GOT3 (cell line): Measurements from ENCODE around the gene ZMYND19.
"Not testable (repeated sequence)": the region's sequence is repeated elsewhere in the genome, so short reads cannot be mapped to it uniquely, and the experiment has no call there.

Experiments used
- DNase-seq: peaks from one replicate; lab custom pipeline; 2025; ENCODE audit warnings: mixed read lengths; lab: John Stamatoyannopoulos, UW

ZMYND19 gene

DNA sequence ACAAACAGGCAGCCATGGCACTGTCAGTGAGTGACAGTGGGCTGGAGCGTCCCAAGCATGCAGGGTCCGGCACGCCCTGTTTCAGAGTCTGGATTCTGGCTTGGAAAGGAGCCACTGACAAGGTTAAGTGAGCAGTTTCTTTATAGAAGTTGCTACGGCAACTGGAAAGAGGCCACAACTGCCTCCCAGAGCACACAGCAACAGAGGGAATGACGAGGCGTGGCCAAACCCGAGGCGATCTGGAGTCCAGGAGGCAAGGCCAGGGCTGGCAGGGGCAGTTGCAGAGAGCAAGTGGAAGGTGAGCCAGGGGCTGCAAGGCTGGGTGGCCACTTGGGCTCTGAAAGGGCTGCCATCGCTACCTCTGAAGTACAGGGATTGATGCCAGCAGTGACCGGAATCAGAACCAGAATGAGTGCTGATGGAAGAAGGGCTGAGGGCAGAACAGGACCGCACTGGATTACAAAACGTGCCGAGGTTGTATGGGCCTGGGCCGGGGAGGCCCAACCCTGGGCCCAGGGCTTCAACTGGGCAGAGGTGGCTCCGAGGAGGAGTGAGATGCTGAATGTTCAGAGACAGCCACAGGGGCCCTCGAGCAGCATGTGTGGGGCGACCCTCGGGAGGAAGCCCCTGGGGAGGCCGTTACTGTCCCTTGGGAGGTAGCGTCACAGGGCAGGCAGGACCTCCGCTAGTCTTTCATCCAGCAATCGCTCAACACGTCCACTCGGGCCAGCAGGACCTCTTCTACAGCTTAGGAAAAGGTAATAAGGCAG is 34.1 kb downstream of the ZMYND19 start:
- DNase-seq = no peak

DNA sequence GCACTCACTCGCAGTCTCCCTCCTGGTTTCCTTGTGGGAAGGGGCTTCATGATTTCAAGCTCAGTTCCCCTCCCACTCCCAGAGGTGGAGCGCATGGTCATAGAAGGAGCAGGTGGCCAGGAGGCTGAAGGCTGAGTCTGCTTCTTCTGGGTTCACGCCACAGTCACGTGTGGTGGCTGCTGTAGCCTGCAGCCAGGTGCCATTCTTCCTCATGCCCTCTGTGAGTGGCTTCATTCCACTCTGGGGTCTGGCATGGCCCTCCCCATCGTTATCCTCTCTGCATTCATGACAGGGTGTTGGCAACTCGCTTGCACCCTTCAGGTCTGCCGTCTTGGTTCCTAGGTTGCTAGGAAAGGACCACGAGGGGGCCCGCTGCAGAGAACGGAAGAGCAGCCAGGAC is 35.1 kb downstream of the ZMYND19 start:
- DNase-seq = no peak

DNA sequence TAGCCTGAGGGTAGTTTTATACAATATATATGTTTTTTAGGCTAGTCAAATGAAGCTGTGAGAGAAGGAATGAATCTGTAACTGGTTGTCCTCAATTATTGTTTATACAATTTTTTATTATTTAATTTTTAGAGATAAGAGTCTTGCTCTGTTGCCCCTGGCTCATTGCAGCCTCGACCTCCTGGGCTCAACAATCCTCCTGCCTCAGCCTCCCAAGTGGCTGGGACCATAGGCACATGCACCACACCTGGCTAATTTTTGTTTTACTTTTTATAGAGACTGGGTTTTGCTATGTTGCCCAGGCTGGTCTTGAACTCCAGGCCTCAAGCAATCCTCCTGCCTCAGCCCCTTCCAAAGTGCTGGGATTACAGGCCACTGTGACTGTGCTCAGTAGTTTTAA is 36.0 kb downstream of the ZMYND19 start:
- DNase-seq = no peak

DNA sequence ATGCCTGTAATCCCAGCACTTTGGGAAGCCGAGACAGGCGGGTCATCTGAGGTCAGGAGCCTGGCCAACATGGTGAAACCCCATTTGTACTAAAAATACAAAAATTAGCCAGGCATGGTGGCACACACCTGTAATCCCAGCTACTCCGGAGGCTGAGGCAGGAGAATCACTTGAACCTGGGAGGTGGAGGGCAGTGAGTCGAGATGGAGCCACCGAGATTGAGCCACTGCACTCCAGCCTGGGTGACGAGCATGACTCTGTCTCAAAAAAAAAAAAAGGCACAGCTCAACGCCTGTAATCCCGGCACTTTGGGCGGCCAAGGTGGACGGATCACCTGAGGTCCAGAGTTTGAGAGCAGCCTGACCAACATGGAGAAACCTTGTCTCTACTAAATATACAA is 36.7 kb downstream of the ZMYND19 start:
- DNase-seq = not testable (repeated sequence)

DNA sequence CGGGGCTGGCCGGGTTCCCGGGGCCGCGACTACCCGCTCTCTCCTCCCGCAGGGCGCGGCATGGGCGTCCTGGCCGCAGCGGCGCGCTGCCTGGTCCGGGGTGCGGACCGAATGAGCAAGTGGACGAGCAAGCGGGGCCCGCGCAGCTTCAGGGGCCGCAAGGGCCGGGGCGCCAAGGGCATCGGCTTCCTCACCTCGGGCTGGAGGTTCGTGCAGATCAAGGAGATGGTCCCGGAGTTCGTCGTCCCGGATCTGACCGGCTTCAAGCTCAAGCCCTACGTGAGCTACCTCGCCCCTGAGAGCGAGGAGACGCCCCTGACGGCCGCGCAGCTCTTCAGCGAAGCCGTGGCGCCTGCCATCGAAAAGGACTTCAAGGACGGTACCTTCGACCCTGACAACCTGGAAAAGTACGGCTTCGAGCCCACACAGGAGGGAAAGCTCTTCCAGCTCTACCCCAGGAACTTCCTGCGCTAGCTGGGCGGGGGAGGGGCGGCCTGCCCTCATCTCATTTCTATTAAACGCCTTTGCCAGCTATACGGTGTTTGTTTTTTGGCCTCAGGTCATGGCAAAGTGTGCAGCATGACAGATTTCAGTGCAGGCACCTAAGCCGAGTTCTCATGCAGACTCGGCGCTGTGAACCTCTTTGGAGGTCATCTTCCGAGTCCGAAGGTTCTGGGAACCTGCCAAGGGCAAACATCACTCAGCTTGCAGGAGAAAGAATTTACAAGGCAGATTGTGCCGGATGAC is 38.1 kb downstream of the ZMYND19 start:
- DNase-seq = no peak

DNA sequence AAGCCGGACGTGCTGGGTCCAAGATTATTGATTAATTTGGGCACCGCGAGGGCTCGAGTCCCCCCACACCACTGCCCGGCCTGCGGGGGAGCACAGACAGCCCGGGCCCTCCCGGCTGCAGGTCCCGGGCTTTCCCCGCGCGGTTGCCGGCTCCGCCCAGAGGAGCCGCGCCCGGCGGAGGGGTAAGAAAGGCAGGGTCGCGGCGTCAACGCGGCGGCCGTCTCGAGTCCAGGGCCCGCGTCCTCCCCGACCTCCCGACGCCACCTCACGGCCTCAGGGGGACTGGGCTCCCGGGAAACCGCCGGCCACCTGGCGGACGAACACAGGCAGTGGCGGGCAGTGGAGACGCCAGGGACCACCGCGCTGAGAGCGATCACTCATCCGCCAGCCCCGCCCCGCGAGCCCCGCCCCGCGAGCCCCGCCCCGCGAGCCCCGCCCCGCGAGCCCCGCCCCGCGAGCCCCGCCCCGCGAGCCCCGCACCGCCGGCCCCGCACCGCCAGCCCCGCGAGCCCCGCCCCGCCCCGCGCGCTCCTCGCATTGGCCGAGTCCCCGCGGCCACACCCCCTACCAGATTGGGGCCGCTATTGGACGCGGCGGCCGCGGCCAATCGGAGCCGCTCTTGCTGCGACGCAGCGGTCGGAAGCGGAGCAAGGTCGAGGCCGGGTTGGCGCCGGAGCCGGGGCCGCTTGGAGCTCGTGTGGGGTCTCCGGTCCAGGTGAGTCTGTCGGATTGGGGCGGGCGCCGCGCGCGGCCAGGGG is 38.9 kb downstream of the ZMYND19 start, which contains the start of gene MRPL41:
MRPL41 (plus strand) TSS at position 616 of the 758 bp plus-strand sequence. CDS start 203 bp downstream, outside the sequence.
- DNase-seq = peak; percentile 22

DNA sequence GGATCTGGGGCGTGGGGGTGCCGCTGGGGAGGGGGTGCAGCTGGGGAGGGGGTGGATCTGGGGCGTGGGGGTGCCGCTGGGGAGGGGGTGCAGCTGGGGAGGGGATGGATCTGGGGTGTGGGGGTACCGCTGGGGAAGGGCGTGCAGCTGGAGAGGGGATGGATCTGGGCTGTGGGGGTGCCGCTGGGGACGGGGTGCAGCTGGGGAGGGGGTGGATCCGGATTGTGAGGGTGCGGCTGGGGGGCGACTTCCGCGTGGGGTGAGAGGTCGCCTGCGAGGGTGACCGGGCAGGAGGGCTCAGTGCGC is 39.4 kb downstream of the ZMYND19 start:
- not testable (repeated sequence) for DNase-seq

DNA sequence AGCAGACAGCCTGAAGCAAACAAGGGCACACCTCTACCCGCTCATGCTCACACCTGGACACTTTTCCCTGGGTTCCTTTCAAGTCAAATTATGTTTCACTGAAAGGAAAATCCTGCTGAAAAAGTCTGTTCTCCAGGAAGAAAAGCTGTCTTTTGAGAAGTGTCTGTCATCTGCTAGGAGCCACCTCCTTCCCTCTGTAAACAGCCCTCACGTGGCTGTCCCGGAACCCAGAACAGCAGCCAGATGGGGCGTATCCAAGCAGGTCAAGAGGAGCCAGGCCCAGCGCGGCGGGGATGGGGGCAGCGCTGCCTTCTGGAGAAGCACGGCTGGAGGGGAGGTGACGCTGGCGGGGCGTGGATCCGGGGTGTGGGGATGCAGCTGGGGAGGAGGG is 40.1 kb downstream of the ZMYND19 start, which contains the start of gene PNPLA7:
PNPLA7 (minus strand) TSS at position 172 of the 391 bp plus-strand sequence. CDS start 205 bp downstream, outside the sequence.
- no peak for DNase-seq

DNA sequence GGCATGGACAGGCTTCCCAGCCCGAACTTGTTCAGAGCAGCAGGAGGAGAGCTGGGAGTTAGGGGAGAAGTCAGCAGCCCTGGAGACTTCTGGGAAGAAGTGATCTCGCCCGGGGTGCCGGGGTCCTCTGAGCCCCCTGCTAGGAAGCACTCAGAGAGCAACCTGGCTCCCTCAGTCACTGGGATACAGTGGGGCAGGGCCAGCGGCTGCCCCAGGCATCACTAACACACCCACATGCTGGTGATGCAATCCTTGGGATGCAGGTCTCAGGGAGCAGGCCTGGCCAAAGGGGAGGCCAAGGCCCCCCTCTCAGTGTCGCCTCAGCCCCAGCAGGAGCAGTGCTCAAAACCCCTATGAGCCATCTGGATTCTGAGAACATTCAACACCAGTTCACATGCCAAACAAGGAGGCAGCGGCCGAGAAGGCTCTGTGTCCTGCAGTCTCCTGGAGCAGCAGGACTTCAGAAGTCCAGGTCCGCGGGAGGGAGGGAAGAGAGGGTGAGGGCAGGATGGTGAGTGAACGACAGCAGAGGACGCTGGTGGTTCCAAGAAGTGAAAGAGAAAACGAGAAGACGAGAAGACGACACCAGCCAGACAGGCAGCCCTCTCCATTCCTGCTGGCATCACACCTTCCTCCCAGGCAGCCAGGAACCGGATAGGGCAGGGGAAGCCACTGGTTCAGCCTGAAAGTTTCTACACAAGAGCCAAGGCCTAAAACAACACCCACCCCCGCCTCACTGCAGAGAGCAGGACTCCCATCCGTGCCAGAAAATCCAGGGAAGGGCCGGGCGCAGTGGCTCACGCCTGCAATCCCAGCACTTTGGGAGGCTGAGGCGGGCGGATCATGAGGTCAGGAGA is 42.4 kb downstream of the ZMYND19 start:
- DNase-seq = no peak

DNA sequence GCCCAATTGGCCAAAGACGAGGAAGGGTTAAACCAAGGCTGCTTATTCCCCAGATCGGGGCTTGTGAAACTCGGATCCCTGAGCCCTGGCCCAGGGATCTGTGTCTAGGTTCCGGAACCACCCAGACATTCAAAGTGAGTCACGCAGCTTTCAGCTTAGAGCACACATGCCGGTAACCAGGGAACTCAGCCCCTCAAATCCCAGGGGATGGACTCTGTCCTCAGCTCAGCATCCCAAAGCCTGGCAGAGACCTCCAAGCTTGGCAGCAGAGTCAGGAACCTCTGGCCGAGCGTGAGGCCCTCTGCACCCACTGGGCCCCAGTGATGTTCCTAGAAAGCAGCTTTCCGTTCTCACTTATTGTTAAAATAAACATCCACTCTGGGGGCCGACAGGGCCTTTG is 45.2 kb downstream of the ZMYND19 start:
- DNase-seq = no peak

DNA sequence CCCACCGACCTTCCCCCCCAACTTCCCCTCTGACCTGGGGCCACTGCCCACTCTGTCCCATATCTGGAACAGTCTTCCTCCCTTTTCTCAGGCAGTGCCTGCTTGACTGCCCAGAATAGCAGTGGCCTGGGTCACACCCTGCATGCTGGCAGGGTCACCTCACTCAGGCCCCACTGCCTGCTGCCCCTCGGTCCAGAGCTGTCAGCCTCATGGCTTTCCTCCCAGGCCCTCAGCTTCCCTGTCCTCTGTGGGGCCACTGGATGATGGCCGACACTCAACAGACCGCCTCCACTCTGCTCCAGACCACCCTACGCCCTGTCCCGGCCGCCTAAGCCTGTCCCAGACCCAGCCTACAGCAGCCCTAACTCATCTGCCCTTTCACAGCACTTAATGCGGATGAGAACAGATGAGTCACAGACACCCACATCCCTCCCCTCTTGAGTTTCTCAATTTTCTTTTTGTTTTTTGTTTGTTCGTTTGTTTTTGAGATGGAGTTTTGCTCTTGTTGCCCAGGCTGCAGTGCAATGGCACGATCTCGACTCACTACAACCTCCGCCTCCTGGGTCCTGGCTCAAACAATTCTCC is 46.0 kb downstream of the ZMYND19 start:
- DNase-seq = no peak

DNA sequence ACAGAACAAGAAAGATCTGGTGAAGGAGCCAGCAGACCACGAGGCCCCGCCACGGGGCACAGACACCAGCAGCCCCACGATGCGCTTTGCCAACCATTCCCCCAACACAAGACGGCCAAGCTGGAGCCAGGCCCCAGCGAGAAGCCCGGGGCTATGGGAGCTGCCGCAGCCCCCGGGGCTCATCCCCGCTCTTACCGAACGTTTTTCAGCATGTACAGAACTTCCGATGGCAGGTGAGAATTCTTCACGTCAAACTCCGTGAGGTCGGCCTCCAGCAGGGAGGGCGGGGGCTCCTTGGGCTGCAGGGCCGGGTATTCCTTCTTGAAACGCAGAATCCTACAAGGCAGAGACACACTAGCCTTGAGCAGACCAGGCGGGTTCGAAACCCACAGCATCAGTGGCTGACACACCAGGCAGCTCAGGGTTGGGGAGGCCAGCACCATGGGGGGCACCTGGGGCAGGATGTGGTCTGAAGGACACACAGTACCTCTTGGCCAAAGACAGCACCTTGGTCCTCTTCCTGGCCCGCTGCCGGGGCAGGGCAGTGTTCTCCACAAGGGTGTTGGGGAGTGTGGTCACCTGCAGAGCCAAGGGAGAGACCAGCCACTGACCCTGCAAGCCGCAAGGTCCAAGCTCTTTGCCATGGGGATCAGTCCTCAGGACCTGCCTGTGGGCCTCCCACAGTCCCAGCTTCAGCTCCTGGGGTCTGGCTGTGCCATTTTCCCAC is 46.9 kb downstream of the ZMYND19 start:
- DNase-seq = no peak

DNA sequence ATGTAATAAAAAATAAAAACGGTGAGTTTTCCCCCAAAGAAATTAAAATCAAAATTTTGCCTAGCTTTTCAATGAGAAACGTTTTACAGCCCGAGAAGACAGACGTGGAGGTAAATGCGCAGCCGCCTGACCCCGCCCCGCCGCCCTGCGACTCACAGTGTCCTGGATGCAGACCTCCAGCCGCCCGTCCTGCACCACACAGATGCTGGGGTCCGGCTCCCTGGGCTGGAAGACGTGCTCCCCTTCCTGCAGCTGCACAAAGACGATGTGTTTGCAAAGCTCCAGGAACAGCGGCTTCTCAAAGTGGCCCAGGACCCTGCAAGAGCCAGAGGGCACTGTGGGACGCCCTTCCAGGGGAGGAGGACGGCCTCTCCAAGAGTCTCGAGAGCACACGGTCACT is 47.8 kb downstream of the ZMYND19 start:
- DNase-seq = no peak

DNA sequence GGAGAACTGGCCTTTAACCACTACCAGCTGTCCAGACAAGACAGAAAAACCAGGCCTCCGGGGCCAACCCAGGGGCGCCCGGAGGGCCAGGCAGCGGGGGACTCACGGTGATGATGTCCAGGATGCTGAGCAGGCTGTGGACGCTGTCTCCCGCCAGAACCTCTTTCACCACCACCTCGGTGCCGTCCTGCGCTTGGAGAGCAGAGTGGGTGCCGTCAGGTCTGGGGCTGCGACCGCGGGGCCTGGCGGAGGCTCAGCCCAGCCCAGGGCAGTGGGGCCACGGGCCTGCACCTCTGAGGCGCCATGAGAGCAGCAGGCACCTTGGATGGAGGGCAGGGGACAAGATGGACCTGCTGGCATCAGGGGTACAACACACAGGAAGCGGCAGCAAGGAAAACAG is 49.8 kb downstream of the ZMYND19 start:
- DNase-seq = no peak

DNA sequence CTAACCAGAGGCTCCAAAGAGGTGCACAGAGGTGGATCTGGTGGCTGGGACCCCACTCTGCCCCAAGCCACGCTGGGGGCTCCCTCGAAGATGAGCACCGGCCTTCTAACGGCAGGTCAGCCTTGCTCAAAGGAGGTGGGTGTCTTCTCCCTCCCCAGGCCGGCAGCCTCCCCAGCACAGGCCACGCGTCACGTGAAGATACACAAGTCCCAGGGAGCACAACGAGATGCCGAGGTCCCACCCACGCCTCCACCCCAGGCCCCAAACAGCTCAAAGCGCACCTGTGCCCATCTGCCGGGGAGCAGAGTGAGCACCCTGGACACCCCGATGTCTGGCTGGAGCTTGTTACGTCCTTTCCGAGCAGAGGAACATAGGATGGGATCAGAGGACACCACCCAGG is 52.3 kb downstream of the ZMYND19 start:
- no peak for DNase-seq

DNA sequence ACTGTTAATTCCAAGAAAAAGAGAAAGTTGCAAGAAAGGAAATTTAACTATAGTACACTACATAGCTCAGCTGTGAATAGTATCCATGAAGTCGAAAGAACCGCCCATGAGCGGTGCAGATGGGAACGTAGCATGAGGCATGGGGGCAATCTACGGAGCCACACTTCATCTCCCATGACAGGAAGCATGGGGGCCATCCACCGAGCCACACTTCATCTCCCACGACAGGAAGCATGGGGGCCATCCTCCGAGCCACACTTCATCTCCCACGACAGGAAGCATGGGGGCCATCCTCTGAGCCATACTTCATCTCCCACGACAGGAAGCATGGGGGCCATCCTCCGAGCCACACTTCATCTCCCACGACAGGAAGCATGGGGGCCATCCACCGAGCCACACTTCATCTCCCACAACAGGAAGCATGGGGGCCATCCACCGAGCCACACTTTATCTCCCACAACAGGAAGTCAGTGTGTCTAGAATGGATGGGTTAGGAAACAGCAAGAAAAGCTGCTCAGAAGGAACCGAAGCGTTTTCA is 53.6 kb downstream of the ZMYND19 start:
- not testable (repeated sequence) for DNase-seq

DNA sequence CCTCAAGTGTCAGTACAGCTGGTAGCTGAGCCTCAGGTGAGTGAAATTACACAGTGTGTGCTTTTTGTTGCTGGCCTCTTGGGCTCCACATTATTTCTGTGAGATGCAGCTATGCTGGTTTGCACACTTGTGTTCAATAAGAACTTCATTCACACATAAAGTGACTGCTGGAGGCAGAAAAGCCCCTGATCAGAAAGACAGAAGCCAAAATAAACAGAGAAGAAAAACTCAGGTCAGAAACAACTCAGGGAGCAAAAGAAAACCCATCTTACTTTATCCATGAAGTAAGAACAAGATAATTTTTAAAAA is 55.2 kb downstream of the ZMYND19 start:
- DNase-seq = no peak

DNA sequence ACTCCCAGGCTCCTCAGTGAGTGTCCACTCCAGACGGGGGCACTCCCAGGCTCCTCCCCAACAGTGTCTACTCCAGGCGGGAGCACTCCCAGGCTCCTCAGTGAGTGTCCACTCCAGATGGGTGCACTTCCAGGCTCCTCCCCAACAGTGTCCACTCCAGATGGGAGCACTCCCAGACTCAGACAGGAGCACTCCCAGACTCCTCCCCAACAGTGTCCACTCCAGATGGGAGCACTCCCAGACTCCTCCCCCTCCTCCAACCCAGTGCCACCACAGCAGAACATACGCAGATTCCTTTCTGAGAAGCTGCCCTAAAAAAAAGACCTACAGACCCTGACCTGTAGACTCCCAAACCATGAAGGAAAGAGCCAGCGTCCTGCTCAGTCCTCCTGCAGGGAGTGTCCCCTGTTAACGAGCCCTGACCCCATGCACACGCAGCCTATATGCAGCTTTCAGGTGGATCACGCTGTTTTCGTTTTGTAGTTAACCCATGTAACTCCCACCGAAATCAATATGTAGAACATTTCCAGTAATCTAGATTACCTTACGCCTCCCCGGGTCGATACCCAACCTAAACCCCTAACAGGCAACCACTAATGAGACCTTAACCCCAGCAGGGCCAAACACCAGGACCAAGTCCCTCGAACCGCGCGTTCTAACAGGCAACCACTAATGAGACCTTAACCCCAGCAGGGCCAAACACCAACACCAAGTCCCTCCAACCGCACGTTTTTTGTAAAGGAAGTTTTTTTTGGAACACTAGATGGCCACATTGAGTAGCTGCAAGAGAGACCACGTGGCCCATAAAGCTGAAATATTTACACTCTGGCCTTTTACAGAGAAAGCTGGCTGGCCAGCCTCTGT is 55.8 kb downstream of the ZMYND19 start:
- no peak for DNase-seq

DNA sequence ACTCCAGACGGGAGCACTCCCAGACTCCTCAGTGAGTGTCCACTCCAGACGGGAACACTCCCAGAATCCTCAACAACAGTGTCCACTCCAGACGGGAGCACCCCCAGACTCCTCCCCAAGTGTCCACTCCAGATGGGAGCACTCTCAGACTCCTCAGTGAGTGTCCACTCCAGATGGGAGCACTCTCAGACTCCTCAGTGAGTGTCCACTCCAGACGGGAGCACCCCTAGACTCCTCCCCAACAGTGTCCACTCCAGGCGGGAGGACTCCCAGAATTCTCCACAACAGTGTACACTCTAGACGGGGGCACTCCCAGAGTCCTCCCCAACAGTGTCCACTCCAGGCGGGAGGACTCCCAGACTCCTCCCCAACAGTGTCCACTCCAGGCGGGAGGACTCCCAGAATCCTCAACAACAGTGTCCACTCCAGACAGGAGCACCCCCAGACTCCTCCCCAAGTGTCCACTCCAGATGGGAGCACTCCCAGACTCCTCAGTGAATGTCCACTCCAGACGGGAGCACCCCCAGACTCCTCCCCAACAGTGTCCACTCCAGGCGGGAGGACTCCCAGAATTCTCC is 57.3 kb downstream of the ZMYND19 start:
- DNase-seq = not testable (repeated sequence)
